ENCODE measurements around the gene ZNF672.
"Not testable (repeated sequence)": the region's sequence is repeated elsewhere in the genome, so short reads cannot be mapped to it uniquely, and the experiment has no call there.

Gene ZNF672

GRCh38 chr1:248856176-248856575, 18.2 kb downstream of the ZNF672 start:
- no peak for DNase-seq (ENCODE audit: low read depth)

GRCh38 chr1:248857201-248857600, 19.2 kb downstream of the ZNF672 start:
- no peak for DNase-seq (ENCODE audit: low read depth)

- no peak for DNase-seq (ENCODE audit: low read depth)
These were observed 19.7 kb downstream of the ZNF672 start for GRCh38 chr1:248857749-248858095.

- DNase-seq (ENCODE audit: low read depth): peak; percentile 5
These were observed 20.3 kb downstream of the ZNF672 start for GRCh38 chr1:248858096-248858890.

GRCh38 chr1:248858891-248859889, 21.2 kb downstream of the ZNF672 start, which contains the start of gene ZNF692:
Gene ZNF692 (minus strand): TSS chr1:248859085. CDS start chr1:248858309, 776 bp downstream.
- DNase-seq (ENCODE audit: low read depth): peak; percentile 96

GRCh38 chr1:248860007-248860406, 22.0 kb downstream of the ZNF672 start:
- no peak for DNase-seq (ENCODE audit: low read depth)

- no peak for DNase-seq (ENCODE audit: low read depth)
These were observed 23.6 kb downstream of the ZNF672 start for GRCh38 chr1:248861616-248862015.

GRCh38 chr1:248862695-248862997, 24.6 kb downstream of the ZNF672 start:
- no peak for DNase-seq (ENCODE audit: low read depth)

GRCh38 chr1:248862998-248863881, 25.2 kb downstream of the ZNF672 start:
- DNase-seq (ENCODE audit: low read depth): peak; percentile 64

GRCh38 chr1:248871837-248872401, 33.9 kb downstream of the ZNF672 start:
- no peak for DNase-seq (ENCODE audit: low read depth)

- no peak for DNase-seq (ENCODE audit: low read depth)
These were observed 34.9 kb downstream of the ZNF672 start for GRCh38 chr1:248872752-248873408.

GRCh38 chr1:248873409-248873992, 35.5 kb downstream of the ZNF672 start:
- peak; percentile 80 for DNase-seq (ENCODE audit: low read depth)

GRCh38 chr1:248873993-248874533, 36.0 kb downstream of the ZNF672 start:
- peak; percentile 67 for DNase-seq (ENCODE audit: low read depth)

- no peak for DNase-seq (ENCODE audit: low read depth)
These were observed 43.2 kb downstream of the ZNF672 start for GRCh38 chr1:248881261-248881660.

- DNase-seq (ENCODE audit: low read depth): not testable (repeated sequence)
These were observed 44.4 kb downstream of the ZNF672 start for GRCh38 chr1:248882427-248882826.

GRCh38 chr1:248884632-248885295, 46.7 kb downstream of the ZNF672 start:
- DNase-seq (ENCODE audit: low read depth): no peak

GRCh38 chr1:248885646-248886045, 47.6 kb downstream of the ZNF672 start:
- no peak for DNase-seq (ENCODE audit: low read depth)

GRCh38 chr1:248886237-248886895, 48.3 kb downstream of the ZNF672 start:
- DNase-seq (ENCODE audit: low read depth): no peak

GRCh38 chr1:248889914-248890243, 51.9 kb downstream of the ZNF672 start:
- not testable (repeated sequence) for DNase-seq (ENCODE audit: low read depth)
